ENCODE measurements around the gene PPBP. TPM values are rescaled to one million over a fixed set of nuclear protein-coding genes. Genes with fewer than 3 reads are reported as not detected.

The PPBP gene
- total RNA-seq, 2 donors from 2014 or later: not detected

- DNase-seq (ENCODE audit: low spot score) (no peak), ATAC-seq (ENCODE audit: insufficient number of reproducible peaks, low FRiP score, low read depth) (no peak)
- TF ChIP-seq CTCF (IDR thresholded peaks at IDR 0.05): no peak
- Histone ChIP-seq H3K27me3 (replicated peaks; ENCODE audit: insufficient read depth) (no peaks in the 10 kb centered on the region), H3K4me3 (no peak overlapping the region), H3K4me1 (ENCODE audit: control insufficient read depth in 1 of 2, low read depth in 2 of 2) (no peaks in the 10 kb centered on the region), H3K27ac (no peak overlapping the region), H3K9me3 (no peaks in the 10 kb centered on the region), H3K36me3 (no peaks in the 10 kb centered on the region)
These were observed 24.1 kb upstream of the PPBP start for GRCh38 chr4:74012130-74012529.

DNA sequence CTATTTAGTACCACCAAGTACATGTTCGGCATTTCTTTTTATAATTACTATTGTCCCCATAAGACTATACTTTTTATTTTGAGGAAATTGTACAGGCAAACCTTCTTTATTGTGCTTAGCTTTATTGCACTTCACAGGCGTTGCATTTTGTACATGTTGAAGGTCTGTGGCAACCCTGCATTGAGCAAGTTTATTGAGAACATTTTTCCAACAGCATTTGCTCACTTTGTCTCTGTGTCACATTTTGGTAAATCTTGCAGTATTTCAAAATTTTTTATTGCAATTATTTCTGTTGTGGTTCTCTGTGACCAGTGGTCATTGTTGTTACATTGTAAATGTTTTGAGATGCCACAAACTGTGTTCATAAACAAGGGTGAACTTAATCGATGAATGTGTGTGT, 21.3 kb upstream of the PPBP start:
- Histone ChIP-seq H3K27me3 (replicated peaks; ENCODE audit: insufficient read depth) (no peaks in the 10 kb centered on the region), H3K4me1 (ENCODE audit: control insufficient read depth in 1 of 2, low read depth in 2 of 2) (no peaks in the 10 kb centered on the region), H3K36me3 (no peaks in the 10 kb centered on the region), H3K4me3 (no peak overlapping the region), H3K9me3 (no peaks in the 10 kb centered on the region), H3K27ac (no peak overlapping the region)
- DNase-seq (ENCODE audit: low spot score): no peak
- ATAC-seq (ENCODE audit: insufficient number of reproducible peaks, low FRiP score, low read depth): no peak
- TF ChIP-seq CTCF (IDR thresholded peaks at IDR 0.05): no peak

DNA sequence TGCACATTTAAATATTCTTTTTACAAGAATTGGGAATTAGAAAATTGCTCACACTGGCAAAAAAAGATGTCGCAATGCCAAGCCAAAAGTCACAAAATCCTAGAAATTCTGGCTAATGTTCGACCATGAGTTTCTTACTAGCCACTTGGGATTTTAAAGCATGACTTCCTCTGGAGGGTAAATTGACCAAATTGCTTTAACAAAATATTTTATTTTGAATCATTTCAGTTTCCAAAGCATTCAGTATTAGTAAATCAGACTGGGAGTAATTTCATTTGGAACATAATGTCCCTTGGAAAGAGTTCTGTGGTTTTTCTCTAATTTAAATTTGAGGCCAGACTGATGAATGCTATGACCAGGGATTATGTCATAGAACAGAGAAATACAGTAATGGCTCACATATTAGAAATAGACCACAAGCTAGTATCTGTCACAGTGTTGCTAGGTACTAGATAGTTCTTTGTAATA, 18.1 kb upstream of the PPBP start:
- no peaks in the 10 kb centered on the region for H3K4me1 ChIP-seq (ENCODE audit: control insufficient read depth in 1 of 2, low read depth in 2 of 2)
- H3K4me3 ChIP-seq: no peak overlapping the region
- ATAC-seq (ENCODE audit: insufficient number of reproducible peaks, low FRiP score, low read depth): no peak
- H3K36me3 ChIP-seq: no peaks in the 10 kb centered on the region
- H3K27me3 ChIP-seq (replicated peaks; ENCODE audit: insufficient read depth): no peaks in the 10 kb centered on the region
- no peak overlapping the region for H3K27ac ChIP-seq
- TF ChIP-seq CTCF (IDR thresholded peaks at IDR 0.05): no peak
- no peak for DNase-seq (ENCODE audit: low spot score)
- no peaks in the 10 kb centered on the region for H3K9me3 ChIP-seq

DNA sequence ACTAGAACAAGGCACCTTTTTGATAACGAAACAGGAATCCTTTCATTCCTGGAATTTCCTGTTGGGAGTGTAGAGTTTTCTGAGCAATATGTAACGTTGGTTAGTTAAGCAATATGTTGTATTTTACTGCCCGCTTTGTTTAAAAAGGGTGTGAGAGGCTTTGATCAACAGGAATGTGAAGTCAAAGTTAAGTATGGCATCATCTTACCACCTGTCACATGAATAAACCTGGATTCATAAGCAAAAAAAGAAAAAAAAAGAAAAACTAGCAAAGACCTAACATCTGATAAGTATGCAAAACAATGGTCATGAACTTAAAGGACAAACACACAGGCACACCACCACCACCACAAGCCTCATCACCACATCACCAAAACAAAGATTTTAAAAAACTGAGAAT, 17.5 kb upstream of the PPBP start:
- no peak overlapping the region for H3K27ac ChIP-seq
- ATAC-seq (ENCODE audit: insufficient number of reproducible peaks, low FRiP score, low read depth): no peak
- no peak for TF ChIP-seq CTCF (IDR thresholded peaks at IDR 0.05)

DNA sequence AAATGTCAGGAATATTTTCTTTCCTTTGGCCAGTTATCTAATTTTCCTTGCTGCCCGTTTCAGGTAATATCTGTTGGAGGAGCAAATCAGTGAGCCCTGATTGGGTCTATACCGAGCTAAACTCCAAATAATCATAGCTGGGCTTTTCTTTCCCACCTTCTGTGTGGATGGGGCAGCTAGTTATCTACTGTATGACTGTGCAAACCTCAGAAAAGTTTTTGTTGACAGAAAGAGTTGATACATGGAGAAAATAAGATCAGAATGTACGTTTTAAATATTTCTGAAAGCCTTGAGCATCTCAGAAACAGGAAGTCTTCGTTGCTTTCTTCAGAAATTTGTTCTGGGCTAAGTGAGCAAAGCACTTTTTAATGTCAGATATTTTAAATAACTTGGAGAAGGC, 16.7 kb upstream of the PPBP start:
- TF ChIP-seq CTCF (IDR thresholded peaks at IDR 0.05): no peak
- Histone ChIP-seq H3K27ac (no peak overlapping the region), H3K36me3 (no peaks in the 10 kb centered on the region), H3K9me3 (no peaks in the 10 kb centered on the region), H3K4me1 (ENCODE audit: control insufficient read depth in 1 of 2, low read depth in 2 of 2) (no peaks in the 10 kb centered on the region), H3K4me3 (no peak overlapping the region), H3K27me3 (replicated peaks; ENCODE audit: insufficient read depth) (no peaks in the 10 kb centered on the region)
- DNase-seq (ENCODE audit: low spot score): no peak
- no peak for ATAC-seq (ENCODE audit: insufficient number of reproducible peaks, low FRiP score, low read depth)

More for the DNA sequence above, 17.5 kb upstream of the PPBP start:
- H3K4me3 ChIP-seq: no peak overlapping the region
- H3K4me1 ChIP-seq (ENCODE audit: control insufficient read depth in 1 of 2, low read depth in 2 of 2): no peaks in the 10 kb centered on the region
- H3K36me3 ChIP-seq: no peaks in the 10 kb centered on the region
- no peak for DNase-seq (ENCODE audit: low spot score)
- no peaks in the 10 kb centered on the region for H3K9me3 ChIP-seq
- no peaks in the 10 kb centered on the region for H3K27me3 ChIP-seq (replicated peaks; ENCODE audit: insufficient read depth)

Measured in thoracic aorta (tissue), 2 donors.